T47D (cell line): ENCODE data around the gene LMX1B.
A peak's percentile ranks its signal among the peaks of the same experiment; 100 is the strongest.

Experiments used
- DNase-seq, 2 experiments: peaks; one replicate each; pipeline versions ENCODE4 v3.0.0 to v3.0.0-alpha.2; 2011 to 2012; ENCODE audit warnings: low read depth in 1 of 2, low spot score in 1 of 2
- JUND ChIP-seq: IDR thresholded peaks from 2 replicates; pipeline ENCODE4 v1.6.1; 2012; ENCODE audit warnings: low read depth
- in situ Hi-C: cut with HindIII; loops from 2 replicates; pipeline ENCODE4 v1.10.0; 2016; ENCODE audit warnings: low sequenced_read_pairs, low pct_unique_long_range_greater_than_20kb

Gene LMX1B

DNA sequence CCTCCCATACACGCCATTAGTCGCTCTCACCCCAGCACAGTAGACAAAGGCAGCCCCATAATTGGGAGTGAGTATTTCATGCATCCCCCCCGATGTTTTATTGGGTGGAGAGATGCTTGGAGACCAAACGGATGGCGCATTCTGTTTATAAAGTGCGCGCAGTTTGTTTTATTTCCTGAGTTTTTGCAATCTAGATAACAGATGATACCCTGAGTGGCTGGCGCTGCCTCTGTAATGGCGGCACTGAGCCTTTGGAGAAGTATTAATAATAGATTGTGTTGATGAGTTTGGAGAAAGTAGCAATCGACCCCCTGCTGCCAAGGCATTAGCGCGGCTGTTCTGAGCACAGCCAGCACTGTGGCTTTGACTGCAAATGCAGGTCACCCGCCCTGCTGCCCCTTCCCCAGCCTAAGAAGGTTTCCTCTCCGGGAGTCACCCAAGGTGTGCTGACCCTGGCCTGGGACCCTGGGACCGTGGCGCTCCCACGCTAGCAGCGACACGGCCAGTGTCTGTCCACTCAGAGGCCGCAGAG, 74.3 kb downstream of the LMX1B start:
- in situ Hi-C loops, result no loop called here
- no peak for TF ChIP-seq JUND
- no peak for DNase-seq

DNA sequence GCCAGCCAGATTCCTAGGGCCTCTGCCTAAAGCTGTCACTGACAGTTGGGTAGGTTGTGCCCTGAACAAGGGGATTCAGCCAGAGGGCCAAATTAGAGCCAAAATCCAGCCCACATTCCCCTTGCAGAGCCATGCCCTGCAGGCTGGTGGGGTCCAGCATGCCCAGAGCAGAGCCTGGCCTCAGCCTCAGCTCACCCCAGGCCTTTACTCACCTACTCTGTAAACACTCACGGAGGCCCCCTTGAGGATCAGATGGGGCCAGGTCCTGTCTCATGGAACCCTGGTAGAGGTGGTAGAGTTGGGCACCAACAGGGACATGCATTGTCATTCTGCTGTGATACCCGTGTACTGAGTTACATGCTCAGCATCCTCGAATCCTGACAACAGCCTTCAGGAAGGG, 74.9 kb downstream of the LMX1B start:
- no peak for DNase-seq
- in situ Hi-C loops, result no loop called here
- no peak for TF ChIP-seq JUND

DNA sequence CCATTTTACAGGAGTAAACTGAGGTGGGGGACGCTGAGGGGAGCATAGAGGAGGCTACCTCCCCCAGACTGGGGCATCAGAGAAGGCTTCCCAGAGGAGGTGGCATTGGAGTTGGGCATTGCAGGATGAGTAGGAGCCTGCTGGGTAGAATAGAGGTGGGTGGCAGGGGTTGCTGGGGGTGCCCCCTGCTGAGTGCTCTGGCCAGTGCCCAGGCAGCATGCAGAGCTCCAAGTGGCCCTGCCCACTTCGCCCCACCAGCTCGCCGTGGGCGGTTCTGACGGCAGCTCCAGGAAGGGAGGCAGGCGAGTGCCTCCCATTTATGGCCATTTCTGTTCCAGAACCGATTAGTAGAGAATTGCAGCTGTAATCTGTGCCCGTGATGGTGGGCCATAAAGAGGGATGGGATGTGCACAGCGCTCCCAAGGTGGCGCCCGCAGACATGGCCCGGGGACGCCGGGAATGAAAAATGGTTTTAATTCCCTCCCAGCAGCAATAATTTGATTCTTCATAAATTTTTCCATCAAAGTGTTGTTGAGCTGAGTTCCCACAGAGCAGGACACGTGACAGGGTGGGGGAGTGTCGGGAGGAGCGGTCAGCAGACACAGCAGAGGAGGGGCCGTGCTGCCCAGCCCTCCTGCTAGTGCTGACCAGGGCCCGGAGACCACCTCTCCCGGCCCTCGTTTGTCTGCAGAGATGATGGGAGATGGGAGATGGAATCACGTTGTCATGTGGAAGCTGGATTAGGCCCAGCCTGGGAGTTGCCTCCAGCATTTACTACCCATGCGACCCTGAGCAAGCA, 75.5 kb downstream of the LMX1B start:
- no peak for DNase-seq
- TF ChIP-seq JUND, result no peak
- in situ Hi-C loops, result no loop called here

DNA sequence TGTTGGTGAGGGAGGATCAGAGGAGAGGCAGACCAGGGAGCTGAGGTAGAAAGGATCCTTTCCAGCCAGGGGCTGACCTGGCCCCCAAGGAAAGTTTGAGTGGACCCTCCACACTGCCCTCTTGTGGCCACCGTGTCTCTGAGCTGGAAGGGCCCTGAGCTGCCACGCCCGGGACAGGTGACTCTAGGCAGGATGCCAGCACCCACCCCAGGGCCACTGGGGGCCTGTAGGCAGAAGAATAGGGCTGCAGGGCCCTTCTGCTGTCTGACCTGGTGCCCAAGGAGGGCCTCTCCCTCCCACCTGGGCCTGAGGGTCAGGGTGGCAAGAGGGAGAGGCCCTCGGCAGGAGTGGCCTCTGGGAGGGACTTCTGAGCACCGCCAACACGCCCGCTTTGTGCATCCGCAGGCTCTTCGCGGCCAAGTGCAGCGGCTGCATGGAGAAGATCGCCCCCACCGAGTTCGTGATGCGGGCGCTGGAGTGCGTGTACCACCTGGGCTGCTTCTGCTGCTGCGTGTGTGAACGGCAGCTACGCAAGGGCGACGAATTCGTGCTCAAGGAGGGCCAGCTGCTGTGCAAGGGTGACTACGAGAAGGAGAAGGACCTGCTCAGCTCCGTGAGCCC, 76.8 kb downstream of the LMX1B start:
- TF ChIP-seq JUND, result no peak
- peak; percentile 77 to 92 for DNase-seq
- in situ Hi-C loops, result no loop called here

DNA sequence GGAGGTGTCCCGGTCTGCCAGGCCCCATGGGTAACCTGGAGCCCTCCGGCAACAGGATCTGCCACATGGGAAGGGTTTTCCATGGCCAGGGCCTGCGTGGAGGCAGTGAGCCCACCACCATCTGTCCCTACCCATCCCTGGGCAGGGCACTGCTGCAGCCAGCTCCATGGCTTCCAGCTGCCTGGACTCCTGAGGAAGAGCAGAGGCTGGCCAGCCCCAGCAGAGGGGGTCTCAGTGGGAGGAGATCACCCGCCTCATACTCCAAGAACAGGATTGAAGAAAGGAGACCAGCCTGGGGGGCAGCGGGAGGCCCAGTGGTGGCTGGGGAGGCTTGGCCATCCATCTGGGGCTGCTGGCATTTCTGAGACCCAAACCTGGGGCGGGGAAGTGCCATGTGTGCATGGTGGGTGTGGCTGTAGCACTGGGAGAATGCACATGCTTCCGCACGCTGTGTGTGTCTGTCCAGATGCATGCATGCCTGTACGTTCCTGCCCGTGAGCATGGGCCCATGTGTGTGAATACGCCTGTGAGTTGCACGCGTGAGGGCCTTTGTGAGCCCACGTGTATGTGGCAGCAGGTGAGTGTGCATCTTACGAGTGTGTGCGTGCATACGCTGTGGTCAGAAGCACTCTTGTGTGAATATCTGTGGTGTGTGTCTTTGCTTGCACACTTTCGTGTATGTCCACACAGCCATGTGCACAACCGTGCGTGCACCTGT, 78.5 kb downstream of the LMX1B start:
- no peak for DNase-seq
- in situ Hi-C loops, result no loop called here
- TF ChIP-seq JUND, result no peak

DNA sequence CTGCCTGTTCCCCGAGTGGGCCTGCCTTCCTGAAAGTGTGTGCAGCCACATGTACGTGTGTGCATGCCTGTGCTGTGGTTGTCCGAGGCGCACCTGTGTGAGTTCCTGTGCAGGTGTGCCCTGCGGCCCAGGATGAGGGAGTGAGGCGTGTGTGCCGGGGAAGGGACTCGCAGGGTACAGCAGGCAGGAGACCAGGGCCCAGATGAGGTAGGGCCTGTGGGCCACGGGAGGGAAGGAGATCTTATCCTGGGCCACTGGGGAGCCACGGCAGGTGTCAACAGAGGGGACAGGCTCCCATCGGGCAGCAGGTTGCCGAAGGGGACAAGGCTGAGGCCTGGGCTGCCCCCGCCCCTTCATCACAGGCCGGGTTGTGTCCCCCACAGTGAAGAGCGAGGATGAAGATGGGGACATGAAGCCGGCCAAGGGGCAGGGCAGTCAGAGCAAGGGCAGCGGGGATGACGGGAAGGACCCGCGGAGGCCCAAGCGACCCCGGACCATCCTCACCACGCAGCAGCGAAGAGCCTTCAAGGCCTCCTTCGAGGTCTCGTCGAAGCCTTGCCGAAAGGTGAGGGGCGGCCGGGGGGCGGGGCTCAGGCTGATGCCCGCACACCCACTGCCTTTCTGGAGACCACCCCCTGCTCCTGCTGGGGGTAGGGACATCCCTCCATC, 79.2 kb downstream of the LMX1B start:
- TF ChIP-seq JUND, result no peak
- in situ Hi-C loops, result no loop called here
- DNase-seq, result no peak

DNA sequence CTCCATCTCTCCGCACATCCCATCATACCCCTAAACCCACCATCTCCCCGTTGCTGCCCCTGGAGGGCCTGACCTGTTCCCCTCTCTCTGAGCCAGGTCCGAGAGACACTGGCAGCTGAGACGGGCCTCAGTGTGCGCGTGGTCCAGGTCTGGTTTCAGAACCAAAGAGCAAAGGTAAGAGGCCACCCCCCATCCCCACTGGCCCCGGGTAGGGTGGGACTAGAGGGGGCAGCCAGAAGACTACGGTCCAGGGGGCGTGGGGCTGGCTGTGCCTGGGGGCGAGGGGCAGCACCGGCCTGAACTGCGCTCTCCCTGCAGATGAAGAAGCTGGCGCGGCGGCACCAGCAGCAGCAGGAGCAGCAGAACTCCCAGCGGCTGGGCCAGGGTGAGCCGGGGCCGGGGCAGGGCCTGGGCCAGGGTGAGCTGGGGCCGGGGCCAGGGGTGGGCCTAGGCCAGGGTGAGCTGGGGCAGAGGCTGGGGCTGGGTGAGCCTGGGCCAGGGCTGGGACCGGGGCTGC, 79.8 kb downstream of the LMX1B start:
- no peak for DNase-seq
- no peak for TF ChIP-seq JUND
- in situ Hi-C loops, result no loop called here

DNA sequence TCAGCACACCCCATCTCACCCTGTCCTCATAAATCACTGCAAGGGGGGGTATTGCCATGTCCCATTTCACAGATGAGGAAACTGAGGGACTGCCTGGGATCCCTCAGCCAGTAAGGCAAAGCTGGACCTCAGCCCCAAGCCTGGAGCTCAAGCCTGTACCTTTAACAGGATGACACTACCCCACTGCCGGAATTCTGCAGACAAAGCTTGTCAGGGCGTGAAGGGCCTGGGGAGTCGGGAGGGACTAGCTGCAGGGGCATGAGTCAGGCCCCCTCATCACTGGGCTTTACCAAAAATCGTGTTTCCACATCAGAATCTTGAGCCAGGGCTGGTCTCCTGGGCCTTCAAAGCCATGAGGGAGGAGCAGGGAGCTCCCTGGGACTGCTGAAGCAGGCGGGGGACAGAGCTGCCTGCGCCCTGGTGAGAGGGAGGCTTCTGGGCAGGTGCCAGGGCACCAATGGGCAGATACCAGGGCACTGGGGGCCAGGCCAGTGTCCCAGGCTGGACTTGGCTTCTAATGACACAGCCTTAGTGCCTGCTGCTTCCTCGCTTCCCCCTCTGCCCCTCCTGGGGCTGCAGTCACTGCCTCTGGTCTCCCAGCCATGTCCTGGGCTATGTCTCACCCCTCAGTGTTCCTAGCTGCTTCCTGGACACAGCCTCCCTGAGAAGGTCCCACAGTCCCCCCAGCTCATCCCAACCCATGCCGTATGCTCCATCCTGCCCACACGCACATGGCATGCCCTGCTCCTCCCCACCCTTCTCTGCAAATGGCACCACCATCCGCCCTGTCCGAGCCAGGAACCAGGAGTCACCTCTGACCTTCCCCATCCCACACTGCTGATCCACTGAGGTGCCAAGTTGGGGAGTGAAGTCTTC, 80.7 kb downstream of the LMX1B start:
- in situ Hi-C loops, result no loop called here
- no peak for TF ChIP-seq JUND

DNA sequence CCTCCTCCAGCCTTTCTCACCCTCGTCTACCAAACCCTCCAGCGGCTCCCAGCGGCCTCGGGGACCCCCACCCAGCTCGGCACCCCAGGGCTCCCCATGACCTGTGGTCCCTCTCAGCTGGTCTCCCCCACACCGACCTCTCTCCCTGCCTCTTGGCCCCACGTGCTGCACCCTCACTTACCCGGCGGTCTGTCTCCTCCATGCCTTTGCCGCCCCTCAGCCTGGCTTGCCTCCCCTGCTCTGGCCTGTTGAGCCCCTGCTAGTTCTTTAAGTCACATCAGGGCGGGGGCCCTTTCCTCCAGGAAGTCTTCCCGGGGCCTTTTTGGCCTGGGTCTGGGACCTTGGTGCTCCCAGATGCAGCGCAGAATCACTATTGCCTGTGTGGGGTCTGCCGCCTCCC, 81.5 kb downstream of the LMX1B start:
- no peak for TF ChIP-seq JUND
- DNase-seq, result no peak
- in situ Hi-C loops, result no loop called here

More for the DNA sequence above, 80.7 kb downstream of the LMX1B start:
- DNase-seq, result no peak

DNA sequence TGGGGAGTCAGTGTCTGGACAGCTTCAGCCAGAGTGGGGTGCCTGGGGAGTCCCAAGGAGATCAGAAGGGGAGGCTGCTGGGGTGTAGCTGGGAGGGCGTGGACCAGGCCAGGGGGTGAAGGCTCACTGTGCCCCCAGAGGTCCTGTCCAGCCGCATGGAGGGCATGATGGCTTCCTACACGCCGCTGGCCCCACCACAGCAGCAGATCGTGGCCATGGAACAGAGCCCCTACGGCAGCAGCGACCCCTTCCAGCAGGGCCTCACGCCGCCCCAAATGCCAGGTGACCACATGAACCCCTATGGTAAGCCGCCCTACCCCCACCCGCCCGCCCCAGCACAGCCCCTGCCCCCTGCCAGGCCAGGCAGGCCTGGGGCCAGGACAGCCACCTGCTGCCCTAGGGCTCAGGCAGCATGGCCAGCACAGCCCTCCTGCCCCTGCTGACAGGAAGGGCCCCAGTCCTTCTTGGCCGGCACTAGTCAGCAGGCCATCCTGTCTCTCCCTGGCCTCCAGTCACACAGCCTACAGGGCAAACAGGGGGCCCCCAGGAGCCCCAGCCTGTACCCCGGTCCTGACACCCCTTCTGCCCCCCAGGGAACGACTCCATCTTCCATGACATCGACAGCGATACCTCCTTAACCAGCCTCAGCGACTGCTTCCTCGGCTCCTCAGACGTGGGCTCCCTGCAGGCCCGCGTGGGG, 82.1 kb downstream of the LMX1B start:
- in situ Hi-C loops, result no loop called here
- no peak for TF ChIP-seq JUND

More for the DNA sequence above, 82.1 kb downstream of the LMX1B start:
- no peak for DNase-seq
